H9 (cell line): ENCODE results near the gene PRKCD. TPM values are rescaled to one million over a fixed set of nuclear protein-coding genes. Genes with fewer than 3 reads are reported as not detected.

ENCODE experiments used
- DNase-seq: peaks from one replicate; pipeline ENCODE4 v3.0.0-alpha.2; 2017
- H2AFZ ChIP-seq: one replicate; pipeline ENCODE4 v1.6.1; 2013; ENCODE audit warnings: mild to moderate bottlenecking, low read length, control low read depth, moderate library complexity
- H2AK5ac ChIP-seq: 2 replicates; pipeline ENCODE4 v1.6.1; 2013; ENCODE audit warnings: low read length, control low read depth, mixed read lengths; ENCODE audit not compliant: insufficient read length
- H2BK120ac ChIP-seq: one replicate; pipeline ENCODE4 v1.6.1; 2013; ENCODE audit warnings: low read depth, mild to moderate bottlenecking, low read length, control low read depth, inconsistent platforms; ENCODE audit not compliant: poor library complexity, severe bottlenecking
- H2BK12ac ChIP-seq: 2 replicates; pipeline ENCODE4 v1.6.1; 2013; ENCODE audit warnings: low read length, control low read depth, mixed read lengths, low read depth; ENCODE audit not compliant: insufficient read length
- H2BK15ac ChIP-seq: 2 replicates; pipeline ENCODE4 v1.6.1; 2013; ENCODE audit warnings: low read depth, low read length, control low read depth
- H2BK20ac ChIP-seq: one replicate; pipeline ENCODE4 v1.6.1; 2013; ENCODE audit warnings: low read depth, mild to moderate bottlenecking, low read length, control low read depth, inconsistent platforms; ENCODE audit not compliant: poor library complexity, severe bottlenecking
- H2BK5ac ChIP-seq: 2 replicates; pipeline ENCODE4 v1.6.1; 2013; ENCODE audit warnings: low read length, control low read depth, mixed read lengths; ENCODE audit not compliant: insufficient read length
- H3K14ac ChIP-seq: 2 replicates; pipeline ENCODE4 v1.6.1; 2013; ENCODE audit warnings: low read length, control low read depth; ENCODE audit not compliant: insufficient read depth
- H3K18ac ChIP-seq: 2 replicates; pipeline ENCODE4 v1.6.1; 2013; ENCODE audit warnings: low read depth, mild to moderate bottlenecking, mixed read lengths, low read length, control low read depth; ENCODE audit not compliant: insufficient read length
- H3K23ac ChIP-seq: 2 replicates; pipeline ENCODE4 v1.6.1; 2013; ENCODE audit warnings: low read length, control low read depth, mixed read lengths, low read depth; ENCODE audit not compliant: insufficient read length
- H3K23me2 ChIP-seq: 2 replicates; pipeline ENCODE4 v1.6.1; 2013; ENCODE audit warnings: low read depth, mild to moderate bottlenecking, mixed read lengths, low read length, control low read depth; ENCODE audit not compliant: insufficient read length, poor library complexity, severe bottlenecking
- H3K27ac ChIP-seq: 2 replicates; pipeline ENCODE4 v1.5.1; 2013; ENCODE audit warnings: low read length, control low read depth, mixed read lengths, low read depth; ENCODE audit not compliant: insufficient read length
- H3K27me3 ChIP-seq: 2 replicates; pipeline ENCODE4 v1.6.1; 2013; ENCODE audit warnings: low read length, control low read depth, inconsistent platforms; ENCODE audit not compliant: insufficient read depth
- H3K4ac ChIP-seq: 2 replicates; pipeline ENCODE4 v1.6.1; 2013; ENCODE audit warnings: low read depth, mild to moderate bottlenecking, control low read depth, inconsistent platforms, low read length, moderate library complexity
- H3K4me1 ChIP-seq: 2 replicates; pipeline ENCODE4 v1.6.1; 2013; ENCODE audit warnings: low read length, control low read depth, inconsistent platforms; ENCODE audit not compliant: insufficient read depth
- H3K4me2 ChIP-seq: 2 replicates; pipeline ENCODE4 v1.6.1; 2013; ENCODE audit warnings: low read length, control low read depth, mixed read lengths; ENCODE audit not compliant: insufficient read length, insufficient read depth
- H3K56ac ChIP-seq: 2 replicates; pipeline ENCODE4 v1.6.1; 2013; ENCODE audit warnings: low read depth, mild to moderate bottlenecking, mixed read lengths, low read length, control low read depth; ENCODE audit not compliant: insufficient read length
- H3K79me1 ChIP-seq: 2 replicates; pipeline ENCODE4 v1.6.1; 2013; ENCODE audit warnings: low read depth, mild to moderate bottlenecking, moderate library complexity, low read length, control low read depth, inconsistent platforms; ENCODE audit not compliant: insufficient read depth, poor library complexity, severe bottlenecking
- H3K79me2 ChIP-seq: 2 replicates; pipeline ENCODE4 v1.6.1; 2013; ENCODE audit warnings: low read length, control low read depth, inconsistent platforms; ENCODE audit not compliant: insufficient read depth
- H3K9ac ChIP-seq: 2 replicates; pipeline ENCODE4 v1.6.1; 2013; ENCODE audit warnings: low read length, control low read depth, mixed read lengths; ENCODE audit not compliant: insufficient read length; ENCODE audit errors: extremely low read depth
- H3K9me3 ChIP-seq: one replicate; pipeline ENCODE4 v1.6.1; 2013; ENCODE audit warnings: low read depth, low read length, inconsistent platforms; ENCODE audit not compliant: control insufficient read depth
- H3T11ph ChIP-seq: one replicate; pipeline ENCODE4 v1.6.1; 2013; ENCODE audit warnings: mild to moderate bottlenecking, low read length, control low read depth, inconsistent platforms
- H4K20me1 ChIP-seq: one replicate; pipeline ENCODE4 v1.6.1; 2013; ENCODE audit not compliant: control insufficient read depth, insufficient read length, insufficient read depth
- H4K5ac ChIP-seq: 2 replicates; pipeline ENCODE4 v1.6.1; 2013; ENCODE audit warnings: low read depth, mild to moderate bottlenecking, mixed read lengths, low read length, control low read depth; ENCODE audit not compliant: insufficient read length
- H4K8ac ChIP-seq: replicated peaks from 2 replicates; pipeline ENCODE4 v1.6.1; 2013; ENCODE audit warnings: low read length, control low read depth, mixed read lengths, low read depth; ENCODE audit not compliant: insufficient read length
- H4K91ac ChIP-seq: 2 replicates; pipeline ENCODE4 v1.6.1; 2013; ENCODE audit warnings: low read depth, mild to moderate bottlenecking, moderate library complexity, mixed read lengths, low read length, control low read depth; ENCODE audit not compliant: insufficient read length
- H3K27ac Mint-ChIP-seq, 3 experiments: 2 replicates in 2 of 3; 3 replicates in 1 of 3; pipeline ENCODE4 v1.8.0; 2020 to 2021; ENCODE audit warnings: mixed read lengths in 3 of 3, mild to moderate bottlenecking in 1 of 3, moderate library complexity in 1 of 3
- H3K27me3 Mint-ChIP-seq: 2 replicates; pipeline ENCODE4 v1.8.0; 2021; ENCODE audit warnings: low read depth, mild to moderate bottlenecking, moderate library complexity, mixed read lengths
- H3K36me3 Mint-ChIP-seq, 3 experiments: 2 replicates in 2 of 3; 3 replicates in 1 of 3; pipeline ENCODE4 v1.8.0; 2020 to 2021; ENCODE audit warnings: low read depth in 3 of 3, mixed read lengths in 3 of 3; ENCODE audit not compliant: insufficient read depth in 1 of 3
- H3K4me1 Mint-ChIP-seq, 2 experiments: 2 replicates each; pipeline ENCODE4 v1.8.0; 2020; ENCODE audit warnings: mixed read lengths in 2 of 2
- H3K4me3 Mint-ChIP-seq, 2 experiments: 2 replicates in 1 of 2; 3 replicates in 1 of 2; pipeline ENCODE4 v1.8.0; 2020 to 2021; ENCODE audit warnings: mild to moderate bottlenecking in 2 of 2, mixed read lengths in 2 of 2, moderate library complexity in 1 of 2
- H3K9me3 Mint-ChIP-seq, 2 experiments: 2 replicates in 1 of 2; 3 replicates in 1 of 2; pipeline ENCODE4 v1.8.0; 2020; ENCODE audit warnings: mild to moderate bottlenecking in 2 of 2, mixed read lengths in 2 of 2, moderate library complexity in 1 of 2
- CTCF ChIP-seq: fragments of 200-600 bp; sonication (generic); conservative IDR thresholded peaks from 3 replicates; pipeline ENCODE4 v1.8.0; 2021; ENCODE audit warnings: antibody characterized with exemption, mild to moderate bottlenecking
- WGBS: extraction: QIAGEN DNeasy Blood & Tissue Kit; methylation state at CpG from one replicate; pipeline ENCODE4 v1.1.7; 2013; ENCODE audit warnings: missing lambda C conversion rate, low lambda C conversion rate, mixed read lengths; ENCODE audit not compliant: insufficient read length; ENCODE audit errors: extremely low coverage; 5-methylcytosine and 5-hydroxymethylcytosine counted together
- total RNA-seq: library from RNA; stranded (reverse); gene quantifications from 2 replicates; pipeline ENCODE4 v1.2.1, GENCODE V29; 2021

The PRKCD gene
- total RNA-seq, 1 experiment from 2014 or later, result 23.7 TPM

- Histone ChIP-seq H2BK5ac (no peak overlapping the region), H3K4me2 (no peak overlapping the region), H3K56ac (no peak overlapping the region), H3T11ph (no peak overlapping the region), H3K23ac (no peak overlapping the region), H4K8ac (no peak overlapping the region), H3K79me1 (no peaks in the 10 kb centered on the region), H2BK12ac (no peak overlapping the region), H2BK15ac (no peak overlapping the region), H3K14ac (no peak overlapping the region), H4K91ac (no peak overlapping the region), H3K79me2 (no peaks in the 10 kb centered on the region), H3K27me3 (no peaks in the 10 kb centered on the region), H3K9ac (no peak overlapping the region), H3K4me1 (no peaks in the 10 kb centered on the region), H2AK5ac (no peak overlapping the region), H3K27ac (no peak overlapping the region), H2BK120ac (no peak overlapping the region), H2BK20ac (no peak overlapping the region), H3K23me2 (no peaks in the 10 kb centered on the region), H3K18ac (no peak overlapping the region), H3K4ac (no peak overlapping the region), H2AFZ (no peak overlapping the region), H4K5ac (no peak overlapping the region), H4K20me1 (no peaks in the 10 kb centered on the region), H3K9me3 (no peaks in the 10 kb centered on the region)
- H3K27ac Mint-ChIP-seq, result no peak overlapping the region
- no peak overlapping the region for H3K4me3 Mint-ChIP-seq
- DNase-seq, result no peak
- H3K36me3 Mint-ChIP-seq, result peaks cover 0 to 31% (median 16%) of the 10 kb centered on the region in 3 experiments; a peak in 6 of 7 replicates
- no peak for TF ChIP-seq CTCF
- peaks cover 3 to 6% of the 10 kb centered on the region in 2 experiments for H3K4me1 Mint-ChIP-seq
- H3K27me3 Mint-ChIP-seq, result no peaks in the 10 kb centered on the region
- WGBS, result no CpG with 5 or more reads among the region's 9 CpGs
- H3K9me3 Mint-ChIP-seq, result no peaks in the 10 kb centered on the region
Observed at GRCh38 chr3:53186726-53187125, 25.7 kb downstream of the PRKCD start.
